H9 (cell line): ENCODE data around the gene DNAH8. TPM values are rescaled to one million over a fixed set of nuclear protein-coding genes. Genes with fewer than 3 reads are reported as not detected.

Source experiments
- DNase-seq: peaks from one replicate; pipeline ENCODE4 v3.0.0-alpha.2; 2017
- H2AFZ ChIP-seq: one replicate; pipeline ENCODE4 v1.6.1; 2013; ENCODE audit warnings: mild to moderate bottlenecking, low read length, control low read depth, moderate library complexity
- H2AK5ac ChIP-seq: 2 replicates; pipeline ENCODE4 v1.6.1; 2013; ENCODE audit warnings: low read length, control low read depth, mixed read lengths; ENCODE audit not compliant: insufficient read length
- H2BK120ac ChIP-seq: one replicate; pipeline ENCODE4 v1.6.1; 2013; ENCODE audit warnings: low read depth, mild to moderate bottlenecking, low read length, control low read depth, inconsistent platforms; ENCODE audit not compliant: poor library complexity, severe bottlenecking
- H2BK12ac ChIP-seq: 2 replicates; pipeline ENCODE4 v1.6.1; 2013; ENCODE audit warnings: low read length, control low read depth, mixed read lengths, low read depth; ENCODE audit not compliant: insufficient read length
- H2BK15ac ChIP-seq: 2 replicates; pipeline ENCODE4 v1.6.1; 2013; ENCODE audit warnings: low read depth, low read length, control low read depth
- H2BK20ac ChIP-seq: one replicate; pipeline ENCODE4 v1.6.1; 2013; ENCODE audit warnings: low read depth, mild to moderate bottlenecking, low read length, control low read depth, inconsistent platforms; ENCODE audit not compliant: poor library complexity, severe bottlenecking
- H2BK5ac ChIP-seq: 2 replicates; pipeline ENCODE4 v1.6.1; 2013; ENCODE audit warnings: low read length, control low read depth, mixed read lengths; ENCODE audit not compliant: insufficient read length
- H3K14ac ChIP-seq: 2 replicates; pipeline ENCODE4 v1.6.1; 2013; ENCODE audit warnings: low read length, control low read depth; ENCODE audit not compliant: insufficient read depth
- H3K18ac ChIP-seq: 2 replicates; pipeline ENCODE4 v1.6.1; 2013; ENCODE audit warnings: low read depth, mild to moderate bottlenecking, mixed read lengths, low read length, control low read depth; ENCODE audit not compliant: insufficient read length
- H3K23ac ChIP-seq: 2 replicates; pipeline ENCODE4 v1.6.1; 2013; ENCODE audit warnings: low read length, control low read depth, mixed read lengths, low read depth; ENCODE audit not compliant: insufficient read length
- H3K23me2 ChIP-seq: 2 replicates; pipeline ENCODE4 v1.6.1; 2013; ENCODE audit warnings: low read depth, mild to moderate bottlenecking, mixed read lengths, low read length, control low read depth; ENCODE audit not compliant: insufficient read length, poor library complexity, severe bottlenecking
- H3K27ac ChIP-seq: 2 replicates; pipeline ENCODE4 v1.5.1; 2013; ENCODE audit warnings: low read length, control low read depth, mixed read lengths, low read depth; ENCODE audit not compliant: insufficient read length
- H3K27me3 ChIP-seq: 2 replicates; pipeline ENCODE4 v1.6.1; 2013; ENCODE audit warnings: low read length, control low read depth, inconsistent platforms; ENCODE audit not compliant: insufficient read depth
- H3K4ac ChIP-seq: 2 replicates; pipeline ENCODE4 v1.6.1; 2013; ENCODE audit warnings: low read depth, mild to moderate bottlenecking, control low read depth, inconsistent platforms, low read length, moderate library complexity
- H3K4me1 ChIP-seq: 2 replicates; pipeline ENCODE4 v1.6.1; 2013; ENCODE audit warnings: low read length, control low read depth, inconsistent platforms; ENCODE audit not compliant: insufficient read depth
- H3K4me2 ChIP-seq: 2 replicates; pipeline ENCODE4 v1.6.1; 2013; ENCODE audit warnings: low read length, control low read depth, mixed read lengths; ENCODE audit not compliant: insufficient read length, insufficient read depth
- H3K56ac ChIP-seq: 2 replicates; pipeline ENCODE4 v1.6.1; 2013; ENCODE audit warnings: low read depth, mild to moderate bottlenecking, mixed read lengths, low read length, control low read depth; ENCODE audit not compliant: insufficient read length
- H3K79me1 ChIP-seq: 2 replicates; pipeline ENCODE4 v1.6.1; 2013; ENCODE audit warnings: low read depth, mild to moderate bottlenecking, moderate library complexity, low read length, control low read depth, inconsistent platforms; ENCODE audit not compliant: insufficient read depth, poor library complexity, severe bottlenecking
- H3K79me2 ChIP-seq: 2 replicates; pipeline ENCODE4 v1.6.1; 2013; ENCODE audit warnings: low read length, control low read depth, inconsistent platforms; ENCODE audit not compliant: insufficient read depth
- H3K9ac ChIP-seq: 2 replicates; pipeline ENCODE4 v1.6.1; 2013; ENCODE audit warnings: low read length, control low read depth, mixed read lengths; ENCODE audit not compliant: insufficient read length; ENCODE audit errors: extremely low read depth
- H3K9me3 ChIP-seq: one replicate; pipeline ENCODE4 v1.6.1; 2013; ENCODE audit warnings: low read depth, low read length, inconsistent platforms; ENCODE audit not compliant: control insufficient read depth
- H3T11ph ChIP-seq: one replicate; pipeline ENCODE4 v1.6.1; 2013; ENCODE audit warnings: mild to moderate bottlenecking, low read length, control low read depth, inconsistent platforms
- H4K20me1 ChIP-seq: one replicate; pipeline ENCODE4 v1.6.1; 2013; ENCODE audit not compliant: control insufficient read depth, insufficient read length, insufficient read depth
- H4K5ac ChIP-seq: 2 replicates; pipeline ENCODE4 v1.6.1; 2013; ENCODE audit warnings: low read depth, mild to moderate bottlenecking, mixed read lengths, low read length, control low read depth; ENCODE audit not compliant: insufficient read length
- H4K8ac ChIP-seq: replicated peaks from 2 replicates; pipeline ENCODE4 v1.6.1; 2013; ENCODE audit warnings: low read length, control low read depth, mixed read lengths, low read depth; ENCODE audit not compliant: insufficient read length
- H4K91ac ChIP-seq: 2 replicates; pipeline ENCODE4 v1.6.1; 2013; ENCODE audit warnings: low read depth, mild to moderate bottlenecking, moderate library complexity, mixed read lengths, low read length, control low read depth; ENCODE audit not compliant: insufficient read length
- H3K27ac Mint-ChIP-seq, 3 experiments: 2 replicates in 2 of 3; 3 replicates in 1 of 3; pipeline ENCODE4 v1.8.0; 2020 to 2021; ENCODE audit warnings: mixed read lengths in 3 of 3, mild to moderate bottlenecking in 1 of 3, moderate library complexity in 1 of 3
- H3K27me3 Mint-ChIP-seq: 2 replicates; pipeline ENCODE4 v1.8.0; 2021; ENCODE audit warnings: low read depth, mild to moderate bottlenecking, moderate library complexity, mixed read lengths
- H3K36me3 Mint-ChIP-seq, 3 experiments: 2 replicates in 2 of 3; 3 replicates in 1 of 3; pipeline ENCODE4 v1.8.0; 2020 to 2021; ENCODE audit warnings: low read depth in 3 of 3, mixed read lengths in 3 of 3; ENCODE audit not compliant: insufficient read depth in 1 of 3
- H3K4me1 Mint-ChIP-seq, 2 experiments: 2 replicates each; pipeline ENCODE4 v1.8.0; 2020; ENCODE audit warnings: mixed read lengths in 2 of 2
- H3K4me3 Mint-ChIP-seq, 2 experiments: 2 replicates in 1 of 2; 3 replicates in 1 of 2; pipeline ENCODE4 v1.8.0; 2020 to 2021; ENCODE audit warnings: mild to moderate bottlenecking in 2 of 2, mixed read lengths in 2 of 2, moderate library complexity in 1 of 2
- H3K9me3 Mint-ChIP-seq, 2 experiments: 2 replicates in 1 of 2; 3 replicates in 1 of 2; pipeline ENCODE4 v1.8.0; 2020; ENCODE audit warnings: mild to moderate bottlenecking in 2 of 2, mixed read lengths in 2 of 2, moderate library complexity in 1 of 2
- CTCF ChIP-seq: fragments of 200-600 bp; sonication (generic); conservative IDR thresholded peaks from 3 replicates; pipeline ENCODE4 v1.8.0; 2021; ENCODE audit warnings: antibody characterized with exemption, mild to moderate bottlenecking
- WGBS: extraction: QIAGEN DNeasy Blood & Tissue Kit; methylation state at CpG from one replicate; pipeline ENCODE4 v1.1.7; 2013; ENCODE audit warnings: missing lambda C conversion rate, low lambda C conversion rate, mixed read lengths; ENCODE audit not compliant: insufficient read length; ENCODE audit errors: extremely low coverage; 5-methylcytosine and 5-hydroxymethylcytosine counted together
- total RNA-seq: library from RNA; stranded (reverse); gene quantifications from 2 replicates; pipeline ENCODE4 v1.2.1, GENCODE V29; 2021

Gene DNAH8
- total RNA-seq, 1 experiment from 2014 or later = not detected

- no peak overlapping the region for H2BK20ac ChIP-seq
These were observed 71.4 kb downstream of the DNAH8 start for GRCh38 chr6:38786486-38786885.

More at GRCh38 chr6:38786486-38786885, 71.4 kb downstream of the DNAH8 start:
- no peak overlapping the region for H3K56ac ChIP-seq
- H3K18ac ChIP-seq = no peak overlapping the region
- H3K23me2 ChIP-seq = no peaks in the 10 kb centered on the region
- no peak overlapping the region for H4K91ac ChIP-seq
- TF ChIP-seq CTCF = no peak
- H3T11ph ChIP-seq = no peak overlapping the region
- Mint-ChIP-seq H3K4me1 (peaks cover 17 to 19% of the 10 kb centered on the region in 2 experiments), H3K27ac (no peak overlapping the region), H3K27me3 (no peaks in the 10 kb centered on the region), H3K4me3 (no peak overlapping the region), H3K36me3 (no peaks in the 10 kb centered on the region), H3K9me3 (no peaks in the 10 kb centered on the region)
- H3K79me1 ChIP-seq = no peaks in the 10 kb centered on the region
- H3K4ac ChIP-seq = no peak overlapping the region
- H4K5ac ChIP-seq = no peak overlapping the region
- no peak overlapping the region for H3K23ac ChIP-seq
- no peak overlapping the region for H2BK120ac ChIP-seq
- no peak overlapping the region for H2BK15ac ChIP-seq
- H4K8ac ChIP-seq = no peak overlapping the region
- no peaks in the 10 kb centered on the region for H4K20me1 ChIP-seq
- no peaks in the 10 kb centered on the region for H3K9me3 ChIP-seq
- no peak overlapping the region for H2BK5ac ChIP-seq
- H2AK5ac ChIP-seq = no peak overlapping the region
- H3K9ac ChIP-seq = no peak overlapping the region
- no peak for DNase-seq
- no peaks in the 10 kb centered on the region for H3K4me1 ChIP-seq
- H3K4me2 ChIP-seq = no peak overlapping the region
- H2AFZ ChIP-seq = no peak overlapping the region
- no peaks in the 10 kb centered on the region for H3K79me2 ChIP-seq
- no CpG with 5 or more reads among the region's 5 CpGs for WGBS
- H3K27me3 ChIP-seq = no peaks in the 10 kb centered on the region
- H3K27ac ChIP-seq = no peak overlapping the region
- no peak overlapping the region for H2BK12ac ChIP-seq
- H3K14ac ChIP-seq = no peak overlapping the region
